Muscle of leg (tissue), 11 donors: ENCODE results near the gene CASZ1. TPM values are rescaled to one million over a fixed set of nuclear protein-coding genes. Genes with fewer than 3 reads are reported as not detected.
A peak's percentile ranks its signal among the peaks of the same experiment; 100 is the strongest.

Experiments
- DNase-seq: peaks from one replicate; pipeline ENCODE4 v3.0.0; 2013
- H3K27ac ChIP-seq: one replicate; pipeline ENCODE4 v1.5.1; 2013; ENCODE audit warnings: mild to moderate bottlenecking, low read length, control low read depth
- H3K27me3 ChIP-seq: one replicate; pipeline ENCODE4 v1.6.1; 2013; ENCODE audit warnings: low read length; ENCODE audit not compliant: control insufficient read depth, insufficient read depth
- H3K36me3 ChIP-seq: one replicate; pipeline ENCODE4 v1.6.1; 2013; ENCODE audit warnings: low read length; ENCODE audit not compliant: control insufficient read depth, insufficient read depth
- H3K4me1 ChIP-seq: one replicate; pipeline ENCODE4 v1.6.1; 2013; ENCODE audit warnings: low read length; ENCODE audit not compliant: control insufficient read depth, insufficient read depth
- H3K4me3 ChIP-seq: one replicate; pipeline ENCODE4 v1.5.1; 2013; ENCODE audit warnings: low read length, control low read depth
- H3K9me3 ChIP-seq: replicated peaks from 2 replicates; pipeline ENCODE4 v1.6.1; 2013; ENCODE audit warnings: low read depth, low read length; ENCODE audit not compliant: control insufficient read depth
- WGBS: methylation state at CpG from one replicate; pipeline ENCODE4 v1.1.5; 2013; ENCODE audit warnings: missing lambda C conversion rate; ENCODE audit not compliant: insufficient coverage; 5-methylcytosine and 5-hydroxymethylcytosine counted together
- polyA plus RNA-seq, 8 donors: library from polyadenylated mRNA; unstranded; fragments of 120-200 nt; gene quantifications; one replicate each; pipeline versions ENCODE4 v1.2.1 to v1.2.3, GENCODE V29; 2013; ENCODE audit warnings: inconsistent platforms in 1 of 8, low replicate concordance in 1 of 8; ENCODE audit not compliant: insufficient read length in 8 of 8, insufficient read depth in 1 of 8
- total RNA-seq: library from RNA; stranded (reverse); fragments of 120-200 nt; gene quantifications from one replicate; pipeline ENCODE4 v1.2.4, GENCODE V29; 2013

Gene CASZ1
- total and polyA plus RNA-seq, 9 donors: 30.8 to 68.4 (median 45.3) TPM

DNA sequence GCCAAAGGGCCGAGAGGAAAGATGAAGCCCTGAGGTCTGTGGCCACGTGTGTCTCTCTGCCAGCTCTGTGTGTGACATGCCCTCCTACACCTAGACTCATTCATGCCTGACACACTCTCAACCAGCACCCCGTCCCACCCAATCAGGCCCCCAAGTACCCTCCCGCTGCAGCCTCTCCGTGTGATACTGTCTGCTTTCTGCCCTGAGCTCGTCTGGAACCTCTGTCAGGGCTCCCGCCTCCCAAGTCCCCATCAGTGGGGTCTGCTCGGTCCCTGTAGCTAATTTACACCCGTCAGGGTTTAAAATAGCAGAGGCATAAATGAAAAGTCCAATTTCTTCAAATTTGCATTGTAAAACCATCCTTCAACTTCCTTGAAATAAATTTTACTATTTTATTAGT, 20.7 kb downstream of the CASZ1 start:
- Histone ChIP-seq H3K27me3 (peaks cover 9% of the 10 kb centered on the region), H3K4me3 (no peak overlapping the region), H3K36me3 (no peaks in the 10 kb centered on the region), H3K4me1 (peaks cover 47% of the 10 kb centered on the region), H3K27ac (no peak overlapping the region), H3K9me3 (no peaks in the 10 kb centered on the region)
- 65% methylated on average over 7 of the region's 9 CpGs for WGBS
- DNase-seq: no peak

DNA sequence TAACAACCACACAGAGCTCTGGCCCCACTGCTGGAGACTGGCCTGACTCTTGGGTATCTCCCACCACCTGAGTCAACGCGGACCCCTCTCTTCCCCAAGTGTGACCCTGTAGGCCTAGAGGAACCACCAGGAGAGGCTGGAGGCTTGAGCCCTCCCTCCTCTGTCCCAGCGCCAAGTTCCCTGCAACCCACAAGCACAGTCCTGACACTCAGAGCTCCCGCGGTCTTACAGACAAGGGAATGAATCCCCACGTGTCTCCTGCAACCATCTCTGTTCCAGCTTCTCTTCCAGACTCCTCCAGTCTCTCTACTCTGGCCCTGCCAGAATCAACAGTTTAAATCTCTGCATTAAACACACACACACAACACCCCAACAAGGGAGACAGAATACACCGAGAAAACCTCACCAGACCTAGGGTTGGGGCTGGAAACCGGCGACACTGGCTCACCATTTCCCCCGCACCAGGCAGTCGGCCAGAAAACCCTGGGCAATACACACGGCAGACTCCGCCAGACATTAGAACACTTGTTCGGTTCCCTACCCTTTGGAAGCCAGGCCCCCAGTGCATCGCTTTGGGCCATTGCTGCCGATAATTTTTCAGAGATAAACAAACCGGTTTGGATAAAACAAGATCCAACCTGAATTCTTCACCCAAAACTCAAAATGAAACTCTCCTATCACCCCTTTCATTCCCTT, 21.7 kb downstream of the CASZ1 start:
- no peaks in the 10 kb centered on the region for H3K9me3 ChIP-seq
- WGBS: 66% methylated on average over 15 of the region's 17 CpGs
- no peaks in the 10 kb centered on the region for H3K36me3 ChIP-seq
- H3K4me1 ChIP-seq: peaks cover 45% of the 10 kb centered on the region
- H3K27me3 ChIP-seq: peaks cover 9% of the 10 kb centered on the region
- no peak overlapping the region for H3K4me3 ChIP-seq
- H3K27ac ChIP-seq: no peak overlapping the region
- DNase-seq: no peak

DNA sequence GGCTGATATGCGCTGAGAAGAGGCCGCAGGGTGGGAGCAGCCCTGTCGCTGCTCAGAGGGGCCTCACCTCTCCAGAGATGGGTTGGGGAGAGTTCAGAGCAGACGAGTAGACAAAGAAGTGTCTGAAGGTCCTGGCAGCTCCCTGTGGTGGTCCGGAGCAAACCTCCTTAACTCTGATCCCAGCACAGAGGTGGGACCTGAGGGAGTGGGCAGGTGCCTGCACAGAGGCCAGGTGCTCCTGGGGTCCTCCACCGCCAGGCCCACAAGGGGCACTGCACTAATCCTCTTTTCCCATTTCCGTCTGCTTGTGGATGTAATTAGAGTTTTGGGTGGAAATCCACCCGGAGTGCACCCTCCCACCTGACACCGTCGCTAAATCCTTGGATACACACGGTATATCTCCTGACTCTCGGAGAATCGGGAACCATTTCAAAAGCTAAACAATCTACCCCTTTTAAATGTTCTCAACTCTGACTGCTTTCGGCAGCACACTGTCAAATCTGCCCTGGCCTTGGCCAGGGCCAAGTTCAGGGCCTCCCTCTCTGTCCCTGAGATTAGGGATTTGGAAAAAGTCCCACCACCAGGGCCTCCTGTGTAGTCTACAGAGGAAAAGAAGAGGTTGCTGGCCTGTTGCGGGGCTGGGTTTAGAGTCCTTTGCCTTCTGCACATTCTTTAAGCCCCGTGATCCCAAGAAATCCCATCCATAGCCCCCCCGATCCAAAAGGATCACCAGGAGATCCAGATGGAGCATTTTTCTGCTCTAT, 22.4 kb downstream of the CASZ1 start:
- peaks cover 45% of the 10 kb centered on the region for H3K4me1 ChIP-seq
- no peaks in the 10 kb centered on the region for H3K36me3 ChIP-seq
- no peak for DNase-seq
- no peak overlapping the region for H3K4me3 ChIP-seq
- H3K27me3 ChIP-seq: peaks cover 9% of the 10 kb centered on the region
- 69% methylated on average over 6 of the region's 17 CpGs for WGBS
- H3K27ac ChIP-seq: peak overlapping the region; percentile 2
- H3K9me3 ChIP-seq: no peaks in the 10 kb centered on the region

DNA sequence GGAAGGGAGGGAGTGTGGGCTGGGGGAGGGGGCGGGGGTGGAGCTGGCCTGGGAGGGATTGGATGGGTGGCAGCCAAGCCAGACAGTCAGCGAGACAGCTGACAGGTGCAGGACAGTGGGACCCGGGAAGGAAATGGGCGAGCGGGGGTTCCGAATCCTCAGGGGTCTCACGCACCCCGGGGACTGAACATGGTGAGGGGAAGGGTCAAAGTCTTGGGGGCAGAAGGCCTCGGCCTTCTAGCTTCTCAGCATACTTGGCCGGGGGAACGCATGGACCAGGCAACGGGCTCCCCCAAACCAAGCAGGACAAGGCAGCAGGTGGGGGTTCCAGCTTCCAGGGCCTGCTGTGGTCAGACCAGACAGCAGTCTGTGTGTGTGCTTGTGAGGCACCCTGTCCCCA, 23.1 kb downstream of the CASZ1 start:
- 58% methylated on average over 9 of the region's 12 CpGs for WGBS
- Histone ChIP-seq H3K4me3 (no peak overlapping the region), H3K9me3 (no peaks in the 10 kb centered on the region), H3K27ac (peak overlapping the region; percentile 2), H3K27me3 (peaks cover 9% of the 10 kb centered on the region), H3K4me1 (peaks cover 45% of the 10 kb centered on the region), H3K36me3 (no peaks in the 10 kb centered on the region)
- DNase-seq: no peak

DNA sequence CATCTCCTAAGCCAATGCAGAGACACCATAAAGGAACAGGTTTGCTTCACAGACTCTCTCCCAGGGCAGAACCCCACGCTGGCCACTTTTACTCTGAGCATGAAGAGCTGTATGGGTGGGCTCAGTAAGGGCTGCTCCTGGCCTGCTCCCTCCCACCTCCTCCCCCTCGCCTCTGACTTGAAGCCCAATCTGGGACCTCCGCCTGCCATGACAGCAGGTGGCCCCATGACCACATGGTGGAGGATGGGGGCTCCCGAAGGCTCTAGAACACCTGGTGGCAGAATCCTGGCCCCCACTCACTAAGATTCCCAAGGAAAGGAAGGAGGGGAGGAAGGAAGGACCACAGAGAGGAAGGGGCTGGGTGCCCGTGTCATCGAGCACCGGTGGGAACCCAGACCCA, 23.7 kb downstream of the CASZ1 start:
- Histone ChIP-seq H3K27me3 (peaks cover 9% of the 10 kb centered on the region), H3K9me3 (no peaks in the 10 kb centered on the region), H3K36me3 (no peaks in the 10 kb centered on the region), H3K4me1 (peaks cover 47% of the 10 kb centered on the region), H3K4me3 (no peak overlapping the region), H3K27ac (no peak overlapping the region)
- WGBS: 70% methylated on average over 4 of the region's 7 CpGs
- no peak for DNase-seq

DNA sequence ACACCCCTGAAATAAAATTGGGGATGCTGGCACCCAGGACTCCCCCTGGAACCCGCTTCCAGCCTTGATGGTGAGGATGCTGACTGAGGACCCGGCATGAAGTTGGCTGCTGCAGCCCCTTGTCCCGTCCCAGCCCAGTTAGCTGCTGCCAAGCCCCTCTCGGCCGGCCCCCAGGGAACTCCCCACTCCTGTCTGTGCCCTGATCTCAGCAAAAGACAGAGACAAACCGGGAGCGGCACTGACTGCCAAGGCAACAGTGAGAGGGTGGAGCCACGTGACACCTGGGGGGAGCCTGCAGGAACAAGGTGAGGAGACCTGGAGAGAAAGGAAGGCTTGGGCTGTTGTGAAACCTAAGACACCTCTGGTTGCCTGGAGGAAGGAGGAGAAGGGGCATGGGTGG, 24.7 kb downstream of the CASZ1 start:
- peaks cover 49% of the 10 kb centered on the region for H3K4me1 ChIP-seq
- 43% methylated on average over 6 of the region's 8 CpGs for WGBS
- H3K27ac ChIP-seq: no peak overlapping the region
- peaks cover 9% of the 10 kb centered on the region for H3K27me3 ChIP-seq
- H3K4me3 ChIP-seq: no peak overlapping the region
- no peaks in the 10 kb centered on the region for H3K36me3 ChIP-seq
- DNase-seq: no peak
- H3K9me3 ChIP-seq: no peaks in the 10 kb centered on the region

DNA sequence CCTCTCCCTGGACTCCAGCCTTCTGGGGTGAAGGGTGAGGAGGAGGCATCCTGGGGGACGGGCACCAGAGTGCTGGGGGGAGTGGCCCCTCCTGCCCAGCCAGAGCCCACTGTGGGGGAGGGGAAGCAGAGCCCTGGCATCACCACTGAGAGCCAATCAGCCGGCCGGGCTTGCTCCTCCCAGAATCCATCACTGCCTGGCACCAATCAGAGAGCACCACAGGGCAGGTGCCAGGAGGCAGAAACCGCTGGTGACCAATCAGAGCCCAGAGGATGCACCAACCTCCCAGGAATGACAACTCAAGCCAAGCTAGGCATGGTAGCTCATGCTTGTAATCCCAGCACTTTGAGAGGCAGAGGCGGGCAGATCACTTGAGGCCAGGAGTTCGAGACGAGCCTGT, 27.9 kb downstream of the CASZ1 start:
- Histone ChIP-seq H3K9me3 (no peaks in the 10 kb centered on the region), H3K36me3 (no peaks in the 10 kb centered on the region), H3K4me3 (no peak overlapping the region), H3K27me3 (peaks cover 2% of the 10 kb centered on the region), H3K27ac (no peak overlapping the region), H3K4me1 (peaks cover 32% of the 10 kb centered on the region)
- WGBS: 88% methylated on average over 4 of the region's 7 CpGs
- no peak for DNase-seq

DNA sequence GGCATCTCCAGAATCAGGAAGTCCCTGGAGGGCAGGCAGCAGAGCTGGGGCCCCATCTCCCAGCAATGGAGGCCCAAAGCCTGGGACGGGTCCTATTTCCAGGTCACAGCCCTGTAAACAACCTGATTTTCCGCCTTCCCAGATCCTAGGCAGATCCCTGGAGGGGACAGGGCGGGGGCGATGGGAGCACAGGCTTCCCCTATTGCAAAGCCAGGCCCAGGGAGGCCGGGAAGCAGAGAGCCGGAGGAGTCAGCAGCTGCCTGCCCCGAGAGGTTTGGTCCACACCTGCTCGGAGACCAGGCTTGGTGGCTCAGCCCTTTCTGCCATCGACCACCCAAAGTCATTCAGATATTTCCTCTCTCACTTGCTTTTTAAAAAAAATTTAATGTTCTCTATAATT, 29.2 kb downstream of the CASZ1 start:
- Histone ChIP-seq H3K36me3 (no peaks in the 10 kb centered on the region), H3K4me3 (no peak overlapping the region), H3K27ac (no peak overlapping the region), H3K9me3 (no peaks in the 10 kb centered on the region), H3K27me3 (peaks cover 2% of the 10 kb centered on the region), H3K4me1 (peaks cover 33% of the 10 kb centered on the region)
- WGBS: 56% methylated on average over 9 of the region's 9 CpGs
- no peak for DNase-seq

DNA sequence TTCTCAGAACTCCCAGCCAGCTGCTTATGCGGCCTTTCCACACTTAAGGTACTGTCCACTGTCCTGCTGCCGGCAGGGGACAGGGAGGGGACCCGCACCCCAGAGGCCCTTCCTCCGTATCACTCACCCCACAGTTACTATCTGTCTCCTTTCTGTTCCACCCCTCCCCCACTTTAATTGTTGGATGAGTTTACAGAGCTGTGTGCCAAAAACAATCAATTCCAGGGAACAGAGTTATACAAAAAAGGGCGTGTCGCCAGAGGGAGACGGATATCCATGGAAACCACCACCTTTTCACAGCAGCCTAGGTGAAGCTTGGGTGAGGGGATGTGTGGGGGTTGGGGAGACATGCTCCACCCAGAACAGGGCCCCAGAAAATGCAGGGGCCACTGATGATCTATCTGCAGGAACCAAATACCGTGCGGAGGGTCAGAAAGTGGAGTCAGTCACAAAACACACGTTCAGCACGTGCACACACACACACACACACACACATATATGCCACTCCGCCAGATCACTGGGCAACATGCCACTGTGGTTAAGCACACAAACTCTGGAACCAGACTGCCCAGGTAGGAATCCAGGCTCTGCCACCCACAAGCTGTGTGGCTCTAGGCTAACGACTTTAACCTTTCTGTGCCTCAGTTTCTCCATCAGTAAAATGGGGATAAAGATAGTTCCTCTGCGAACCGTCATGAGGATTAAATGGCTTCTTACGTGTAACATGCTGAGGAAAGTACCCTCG, 30.5 kb downstream of the CASZ1 start:
- H3K4me3 ChIP-seq: no peak overlapping the region
- no peaks in the 10 kb centered on the region for H3K36me3 ChIP-seq
- no peaks in the 10 kb centered on the region for H3K9me3 ChIP-seq
- H3K4me1 ChIP-seq: peaks cover 47% of the 10 kb centered on the region
- H3K27me3 ChIP-seq: no peaks in the 10 kb centered on the region
- 67% methylated on average over 5 of the region's 17 CpGs for WGBS
- no peak overlapping the region for H3K27ac ChIP-seq
- peak; percentile 34 for DNase-seq

DNA sequence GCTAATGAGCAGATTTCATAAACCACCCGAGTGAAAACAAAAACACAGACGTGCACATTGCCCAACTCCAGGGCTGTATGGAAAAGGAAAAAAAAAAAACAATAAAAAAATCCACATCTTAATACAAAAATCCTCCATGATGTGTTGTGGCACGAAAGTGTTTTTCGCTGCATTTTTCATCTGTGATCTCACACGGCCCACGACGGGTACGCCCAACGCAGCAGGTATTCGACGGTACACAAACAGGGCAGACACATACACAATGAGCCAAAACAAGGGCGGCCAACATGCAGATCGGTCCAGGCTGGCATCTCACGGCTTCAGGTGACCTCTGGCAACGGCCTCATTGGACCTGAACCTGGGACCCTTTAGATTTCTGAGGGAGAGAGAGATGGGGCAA, 31.1 kb downstream of the CASZ1 start:
- Histone ChIP-seq H3K36me3 (peaks cover under 1% of the 10 kb centered on the region), H3K4me3 (no peak overlapping the region), H3K27ac (no peak overlapping the region), H3K27me3 (no peaks in the 10 kb centered on the region), H3K9me3 (no peaks in the 10 kb centered on the region), H3K4me1 (peaks cover 53% of the 10 kb centered on the region)
- DNase-seq: no peak
- 75% methylated on average over 13 of the region's 15 CpGs for WGBS
